Measurements from ENCODE around the gene RHBG. TPM values are rescaled to one million over a fixed set of nuclear protein-coding genes. Genes with fewer than 3 reads are reported as not detected.

Gene RHBG
- total RNA-seq, 4 donors from 2014 or later = not detected

GRCh38 chr1:156412653-156413321, 43.8 kb downstream of the RHBG start:
- TF ChIP-seq, protein P1, sequence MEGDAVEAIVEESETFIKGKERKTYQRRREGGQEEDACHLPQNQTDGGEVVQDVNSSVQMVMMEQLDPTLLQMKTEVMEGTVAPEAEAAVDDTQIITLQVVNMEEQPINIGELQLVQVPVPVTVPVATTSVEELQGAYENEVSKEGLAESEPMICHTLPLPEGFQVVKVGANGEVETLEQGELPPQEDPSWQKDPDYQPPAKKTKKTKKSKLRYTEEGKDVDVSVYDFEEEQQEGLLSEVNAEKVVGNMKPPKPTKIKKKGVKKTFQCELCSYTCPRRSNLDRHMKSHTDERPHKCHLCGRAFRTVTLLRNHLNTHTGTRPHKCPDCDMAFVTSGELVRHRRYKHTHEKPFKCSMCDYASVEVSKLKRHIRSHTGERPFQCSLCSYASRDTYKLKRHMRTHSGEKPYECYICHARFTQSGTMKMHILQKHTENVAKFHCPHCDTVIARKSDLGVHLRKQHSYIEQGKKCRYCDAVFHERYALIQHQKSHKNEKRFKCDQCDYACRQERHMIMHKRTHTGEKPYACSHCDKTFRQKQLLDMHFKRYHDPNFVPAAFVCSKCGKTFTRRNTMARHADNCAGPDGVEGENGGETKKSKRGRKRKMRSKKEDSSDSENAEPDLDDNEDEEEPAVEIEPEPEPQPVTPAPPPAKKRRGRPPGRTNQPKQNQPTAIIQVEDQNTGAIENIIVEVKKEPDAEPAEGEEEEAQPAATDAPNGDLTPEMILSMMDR (IDR thresholded peaks at IDR 0.05) = no peak
- TF ChIP-seq POLR2A (IDR thresholded peaks at IDR 0.05) = no peak
- Histone ChIP-seq H3K4me3 (replicated peaks in 1 of 3) (no peak overlapping the region), H3K27ac (no peak overlapping the region), H3K36me3 (no peaks in the 10 kb centered on the region), H3K27me3 (peaks cover 4% of the 10 kb centered on the region), H3K4me1 (no peaks in the 10 kb centered on the region), H3K9me3 (no peaks in the 10 kb centered on the region)
- WGBS, 2 donors = 77 to 79% methylated on average over 10 of the region's 10 CpGs
- no peak for DNase-seq
- intact Hi-C loops (cut with DNase I) = no loop called here

- DNase-seq = no peak
- H3K27me3 ChIP-seq = peaks cover 4% of the 10 kb centered on the region
- no peak overlapping the region for H3K4me3 ChIP-seq (replicated peaks in 1 of 3)
- TF ChIP-seq POLR2A (IDR thresholded peaks at IDR 0.05) = no peak
- TF ChIP-seq, protein P1 (IDR thresholded peaks at IDR 0.05) = no peak
- intact Hi-C loops (cut with DNase I) = no loop called here
- no peaks in the 10 kb centered on the region for H3K4me1 ChIP-seq
- no peak overlapping the region for H3K27ac ChIP-seq
- H3K9me3 ChIP-seq = no peaks in the 10 kb centered on the region
- H3K36me3 ChIP-seq = no peaks in the 10 kb centered on the region
- WGBS, 2 donors = 58 to 63% methylated on average over 9 to 10 of the region's 10 CpGs
These were observed 44.6 kb downstream of the RHBG start for GRCh38 chr1:156413391-156414246.

DNA sequence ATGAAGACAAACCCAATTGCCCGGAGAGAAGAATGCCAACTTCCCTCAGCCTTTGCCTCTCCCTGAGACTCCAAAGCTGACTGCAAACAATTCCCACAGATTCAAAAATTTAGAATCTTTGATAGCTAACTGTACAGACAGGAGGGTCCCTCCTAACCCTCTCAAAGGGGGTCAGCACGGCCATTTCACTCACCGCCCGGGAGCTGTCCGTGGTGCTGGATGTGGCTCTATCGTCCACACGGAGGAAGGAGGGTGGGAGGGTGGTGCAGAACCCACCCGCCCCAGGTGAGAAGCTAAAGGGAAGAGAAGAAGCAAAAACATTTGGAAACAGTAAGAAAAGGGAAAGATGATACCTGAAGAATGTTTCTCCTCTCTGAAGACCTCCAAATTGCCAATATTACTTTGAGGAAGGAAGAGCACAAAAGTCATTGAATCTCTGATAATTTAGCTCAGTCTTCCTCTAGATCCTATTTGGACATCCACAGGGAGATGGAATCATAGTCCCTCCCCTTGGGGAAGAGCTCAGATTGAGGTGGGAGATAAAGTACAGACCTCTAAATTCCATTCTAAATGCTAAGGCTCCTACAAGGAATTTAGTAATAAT, 45.6 kb downstream of the RHBG start:
- intact Hi-C loops (cut with DNase I) = no loop called here
- DNase-seq = no peak
- peaks cover 12% of the 10 kb centered on the region for H3K27me3 ChIP-seq
- TF ChIP-seq POLR2A (IDR thresholded peaks at IDR 0.05) = no peak
- TF ChIP-seq, protein P1 (IDR thresholded peaks at IDR 0.05) = no peak
- H3K9me3 ChIP-seq = no peaks in the 10 kb centered on the region
- no peaks in the 10 kb centered on the region for H3K4me1 ChIP-seq
- H3K36me3 ChIP-seq = no peaks in the 10 kb centered on the region
- no peak overlapping the region for H3K27ac ChIP-seq
- 11 to 14% methylated on average over 8 of the region's 8 CpGs for WGBS, 2 donors
- H3K4me3 ChIP-seq (replicated peaks in 1 of 3) = no peak overlapping the region

- no peak for TF ChIP-seq POLR2A (IDR thresholded peaks at IDR 0.05)
- TF ChIP-seq, protein P1 (IDR thresholded peaks at IDR 0.05) = no peak
- Histone ChIP-seq H3K9me3 (no peaks in the 10 kb centered on the region), H3K27ac (no peak overlapping the region), H3K4me3 (replicated peaks in 1 of 3) (no peak overlapping the region), H3K36me3 (no peaks in the 10 kb centered on the region), H3K27me3 (peaks cover 32% of the 10 kb centered on the region), H3K4me1 (peaks cover 15 to 22% of the 10 kb centered on the region in 2 donors)
- DNase-seq = no peak
- intact Hi-C loops (cut with DNase I) = no loop called here
- 56 to 64% methylated on average over 1 of the region's 1 CpG for WGBS, 2 donors
These were observed 48.0 kb downstream of the RHBG start for GRCh38 chr1:156416993-156417392.
